K562 (cell line): ENCODE results near the gene MAGI1.

Source experiments
- CTCF ChIP-seq, 3 experiments: IDR thresholded peaks in 2 of 3; conservative IDR thresholded peaks in 1 of 3; 2 replicates each; pipeline ENCODE4 v1.5.1; 2011 to 2012; ENCODE audit warnings: low read length in 3 of 3, mild to moderate bottlenecking in 3 of 3, control low read depth in 2 of 3, improper control_type of control experiment in 1 of 3, inconsistent platforms in 1 of 3, low read depth in 1 of 3, mixed read lengths in 1 of 3, moderate library complexity in 1 of 3; ENCODE audit not compliant: insufficient read depth in 2 of 3
- ELF4 ChIP-seq: fragments of 450-650 bp; formaldehyde crosslinking; IDR thresholded peaks from 2 replicates; pipeline ENCODE4 v1.4.0; 2022; ENCODE audit warnings: missing genetic modification characterization
- EP300 ChIP-seq: IDR thresholded peaks from 2 replicates; pipeline ENCODE4 v1.6.1; 2012; ENCODE audit warnings: low read length, improper control_type of control experiment
- HNRNPLL ChIP-seq: fragments of 200-400 bp; formaldehyde crosslinking; IDR thresholded peaks from 2 replicates; pipeline ENCODE4 v1.6.1; 2017; ENCODE audit warnings: low read length, low read depth, mild to moderate bottlenecking; ENCODE audit not compliant: poor library complexity, severe bottlenecking
- POLR2A ChIP-seq: fragments of 450-650 bp; conservative IDR thresholded peaks from 2 replicates; pipeline ENCODE4 v1.6.1; 2016
- ZNF318 ChIP-seq, 2 experiments: fragments of 450-650 bp; IDR thresholded peaks; 2 replicates each; pipeline ENCODE4 v1.6.1; 2016; ENCODE audit warnings: mild to moderate bottlenecking in 2 of 2, borderline replicate concordance in 1 of 2, low read depth in 1 of 2, moderate library complexity in 1 of 2

GRCh38 chr3:65979731-65980130, 59.0 kb downstream of the MAGI1 start:
- TF ChIP-seq HNRNPLL (no peak), ZNF318 (IDR thresholded peaks at IDR 0.05; ENCODE audit: borderline replicate concordance in 1 of 2, low read depth in 1 of 2) (no peak), CTCF (IDR thresholded peaks at IDR 0.05 in 2 of 3, conservative IDR thresholded peaks at IDR 0.05 in 1 of 3; ENCODE audit: insufficient read depth in 2 of 3, low read depth in 1 of 3, low read length in 3 of 3) (no peak), POLR2A (no peak), EP300 (no peak), ELF4 (CRISPR knock-in tag) (no peak)
